Activated naive CD4-positive, alpha-beta T cell treated with anti-CD3 and anti-CD28 coated beads for 36 hours (primary cell): ENCODE data around the gene WNT2B. TPM values are rescaled to one million over a fixed set of nuclear protein-coding genes. Genes with fewer than 3 reads are reported as not detected.

ENCODE experiments used
- CTCF ChIA-PET: fragments of 350-600 bp; sonication (Branson Sonifier 250); formaldehyde crosslinking; loops from one replicate; lab custom pipeline; 2021; ENCODE audit warnings: antibody characterized with exemption; lab: Charles Lee
- DNase-seq: peaks from one replicate; pipeline ENCODE4 v3.0.0-alpha.2; 2020
- H3K27ac Mint-ChIP-seq: one replicate; pipeline ENCODE4 v1.8.0; 2021; ENCODE audit warnings: mild to moderate bottlenecking, mixed read lengths
- H3K27me3 Mint-ChIP-seq: one replicate; pipeline ENCODE4 v1.8.0; 2021; ENCODE audit warnings: low read depth, mixed read lengths
- H3K36me3 Mint-ChIP-seq: one replicate; pipeline ENCODE4 v1.8.0; 2021; ENCODE audit warnings: low read depth, mixed read lengths
- H3K4me1 Mint-ChIP-seq: one replicate; pipeline ENCODE4 v1.8.0; 2021; ENCODE audit warnings: low read depth, mixed read lengths
- H3K4me3 Mint-ChIP-seq: one replicate; pipeline ENCODE4 v1.8.0; 2021; ENCODE audit warnings: mild to moderate bottlenecking, moderate library complexity, mixed read lengths
- H3K9me3 Mint-ChIP-seq: one replicate; pipeline ENCODE4 v1.8.0; 2021; ENCODE audit warnings: mixed read lengths
- intact Hi-C: fragments of 100-400 bp; cut with micrococcal nuclease; formaldehyde crosslinking; loops from one replicate; pipeline ENCODE4 v1.15.1; 2023
- total RNA-seq, 2 experiments: library from RNA; stranded (reverse); gene quantifications; one replicate each; pipeline ENCODE4 v1.2.3, GENCODE V29; 2021

WNT2B gene
- total RNA-seq, 2 experiments from 2014 or later = 0.12 TPM; not detected in 1

DNA sequence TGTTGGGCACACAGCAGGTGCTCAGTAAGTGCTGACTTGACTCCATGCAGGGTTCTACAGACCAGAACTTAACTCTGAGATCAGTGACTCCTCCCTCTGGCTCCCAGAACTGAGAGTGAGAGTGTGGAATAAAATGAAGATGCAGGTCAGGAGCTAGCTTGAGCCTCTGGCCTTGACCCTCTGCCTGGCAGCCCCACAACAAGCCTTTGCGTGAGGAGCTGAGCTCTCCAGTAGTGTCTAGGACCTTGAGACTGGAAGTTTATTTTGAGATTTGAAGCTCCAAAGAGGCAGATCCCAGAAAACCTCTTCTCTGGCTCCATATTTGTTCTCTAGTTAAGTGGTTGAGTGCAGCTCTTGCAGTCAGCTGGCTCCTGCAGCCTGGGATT is 3.4 kb upstream of the WNT2B start:
- Mint-ChIP-seq H3K27ac (no peak overlapping the region), H3K4me1 (peaks cover 3% of the 10 kb centered on the region), H3K9me3 (no peaks in the 10 kb centered on the region), H3K4me3 (no peak overlapping the region), H3K27me3 (peaks cover 48% of the 10 kb centered on the region), H3K36me3 (no peaks in the 10 kb centered on the region)
- DNase-seq = no peak
- intact Hi-C loops = loop anchor here (5.0 to 10.0 kb wide), 2 partner anchors 169 to 297 kb away; partner anchors contain the start of gene MOV10
- CTCF ChIA-PET = interaction anchor here (0.6 kb wide), 1 partner anchor 168 kb away, joined by 3 read pairs; no protein-coding TSS in a partner anchor

DNA sequence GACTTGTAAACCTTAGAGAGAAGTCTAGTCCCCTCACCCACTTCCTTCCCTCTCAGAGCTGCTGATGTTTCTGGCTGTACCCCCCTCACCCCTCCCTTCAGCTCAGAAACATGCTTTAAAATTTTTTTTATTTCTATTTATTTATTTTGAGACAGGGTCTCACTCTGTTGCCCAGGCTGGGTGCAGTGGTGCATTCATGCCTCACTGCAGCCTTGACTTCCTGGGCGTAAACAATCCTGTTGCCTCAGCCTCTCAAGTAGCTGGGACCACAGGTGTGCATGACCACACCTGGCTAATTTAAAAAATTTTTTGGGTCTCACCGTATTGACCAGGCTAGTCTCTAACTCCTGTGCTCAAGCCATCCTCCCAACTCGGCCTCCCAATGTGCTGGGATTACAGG is 2.9 kb upstream of the WNT2B start:
- H3K9me3 Mint-ChIP-seq = no peaks in the 10 kb centered on the region
- H3K27ac Mint-ChIP-seq = no peak overlapping the region
- peaks cover 3% of the 10 kb centered on the region for H3K4me1 Mint-ChIP-seq
- intact Hi-C loops = loop anchor here (5.0 to 10.0 kb wide), 2 partner anchors 169 to 296 kb away; partner anchors contain the start of gene MOV10
- peaks cover 48% of the 10 kb centered on the region for H3K27me3 Mint-ChIP-seq
- H3K36me3 Mint-ChIP-seq = no peaks in the 10 kb centered on the region
- no peak overlapping the region for H3K4me3 Mint-ChIP-seq
- no peak for DNase-seq
- CTCF ChIA-PET = interaction anchor here (0.6 kb wide), 1 partner anchor 168 kb away, joined by 3 read pairs; no protein-coding TSS in a partner anchor

DNA sequence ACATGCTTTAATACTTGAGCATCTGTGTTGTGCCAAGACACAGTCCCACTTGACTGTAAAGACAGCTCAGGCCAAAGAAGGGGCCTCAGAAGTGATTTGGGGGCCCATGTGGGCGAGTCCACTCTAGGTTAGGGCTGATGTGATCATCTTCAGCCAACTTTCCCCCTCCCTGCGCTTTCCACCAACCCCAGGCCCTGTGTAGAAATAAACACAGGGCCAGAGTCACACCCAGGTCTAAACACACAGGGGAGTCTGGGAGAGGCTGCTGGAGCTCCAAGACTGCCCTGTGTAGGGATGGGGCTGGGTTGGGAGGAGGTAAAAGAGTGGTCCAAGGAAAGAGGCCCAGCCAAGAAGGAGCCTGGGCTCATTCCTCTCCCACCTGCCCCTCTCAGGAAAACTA is 2.5 kb upstream of the WNT2B start:
- CTCF ChIA-PET = no interaction called here
- Mint-ChIP-seq H3K9me3 (no peaks in the 10 kb centered on the region), H3K27me3 (peaks cover 44% of the 10 kb centered on the region), H3K4me1 (peaks cover 3% of the 10 kb centered on the region), H3K4me3 (no peak overlapping the region), H3K36me3 (no peaks in the 10 kb centered on the region), H3K27ac (no peak overlapping the region)
- DNase-seq = no peak
- intact Hi-C loops = loop anchor here (5.0 to 10.0 kb wide), 2 partner anchors 168 to 296 kb away; partner anchors contain the start of gene MOV10

DNA sequence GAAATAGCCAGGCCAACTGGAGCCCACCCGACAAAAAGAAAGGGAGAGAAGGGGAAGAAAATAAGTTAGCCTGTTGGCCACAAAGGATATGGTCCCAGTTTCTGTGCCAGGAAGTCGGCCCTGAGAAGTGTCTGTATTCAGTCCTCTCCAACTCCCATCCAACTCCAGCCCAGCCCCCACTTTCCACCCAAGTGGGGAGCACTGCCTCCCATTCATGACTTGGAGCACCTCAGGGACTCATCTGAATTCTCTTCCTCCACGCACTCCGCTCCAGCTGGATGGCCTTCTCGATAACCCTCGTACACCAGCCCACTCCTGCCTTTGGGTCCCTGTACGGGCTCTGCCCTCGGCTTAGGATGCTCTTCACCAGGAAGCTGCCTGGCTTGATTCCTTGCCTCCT is 2.0 kb upstream of the WNT2B start:
- intact Hi-C loops = loop anchor here (5.0 to 10.0 kb wide), 2 partner anchors 168 to 296 kb away; partner anchors contain the start of gene MOV10
- DNase-seq = no peak
- Mint-ChIP-seq H3K36me3 (no peaks in the 10 kb centered on the region), H3K27me3 (peaks cover 39% of the 10 kb centered on the region), H3K4me3 (no peak overlapping the region), H3K27ac (no peak overlapping the region), H3K9me3 (no peaks in the 10 kb centered on the region), H3K4me1 (peaks cover under 1% of the 10 kb centered on the region)
- CTCF ChIA-PET = no interaction called here

DNA sequence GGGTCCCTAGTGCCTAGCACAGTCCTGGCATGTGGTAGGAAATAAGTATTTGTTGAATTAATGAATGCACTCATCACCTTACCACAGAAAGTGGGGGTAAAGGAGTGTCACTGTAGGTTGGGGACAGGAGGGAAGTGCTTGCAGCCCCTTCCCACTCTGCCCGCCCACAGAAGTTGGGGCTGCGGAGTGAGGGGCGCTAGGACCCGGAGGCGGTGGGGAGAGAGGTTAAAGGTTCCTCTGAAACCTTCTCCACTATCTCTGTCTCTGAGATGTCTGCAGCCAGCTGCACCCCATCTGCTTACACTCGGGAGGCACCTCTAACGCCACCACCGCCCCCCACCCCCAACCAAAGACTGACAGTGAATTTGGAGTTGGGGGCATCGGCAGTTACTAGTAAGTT is 1.4 kb upstream of the WNT2B start:
- DNase-seq = no peak
- no peaks in the 10 kb centered on the region for H3K9me3 Mint-ChIP-seq
- CTCF ChIA-PET = interaction anchor here (1.2 to 1.4 kb wide), 2 partner anchors 116 to 201 kb away, joined by 4 to 5 read pairs; no protein-coding TSS in a partner anchor
- no peaks in the 10 kb centered on the region for H3K4me1 Mint-ChIP-seq
- H3K27ac Mint-ChIP-seq = no peak overlapping the region
- intact Hi-C loops = loop anchor here (5.0 to 10.0 kb wide), 2 partner anchors 167 to 295 kb away; partner anchors contain the start of gene MOV10
- H3K27me3 Mint-ChIP-seq = peaks cover 36% of the 10 kb centered on the region
- H3K36me3 Mint-ChIP-seq = no peaks in the 10 kb centered on the region
- H3K4me3 Mint-ChIP-seq = peak overlapping the region; percentile 73

GRCh38 chr1:112507921-112508277 is 866 bp upstream of the WNT2B start:
- peak; percentile 44 for DNase-seq
- CTCF ChIA-PET = interaction anchor here (1.2 to 1.4 kb wide), 2 partner anchors 117 to 200 kb away, joined by 4 to 5 read pairs; no protein-coding TSS in a partner anchor
- H3K9me3 Mint-ChIP-seq = no peaks in the 10 kb centered on the region
- H3K27ac Mint-ChIP-seq = no peak overlapping the region
- peaks cover 31% of the 10 kb centered on the region for H3K27me3 Mint-ChIP-seq
- H3K4me3 Mint-ChIP-seq = peak overlapping the region; percentile 73
- intact Hi-C loops = loop anchor here (2.0 to 10.0 kb wide), 5 partner anchors 111 to 294 kb away; partner anchors contain the start of genes CAPZA1, MOV10 and ST7L
- H3K36me3 Mint-ChIP-seq = no peaks in the 10 kb centered on the region
- no peaks in the 10 kb centered on the region for H3K4me1 Mint-ChIP-seq

DNA sequence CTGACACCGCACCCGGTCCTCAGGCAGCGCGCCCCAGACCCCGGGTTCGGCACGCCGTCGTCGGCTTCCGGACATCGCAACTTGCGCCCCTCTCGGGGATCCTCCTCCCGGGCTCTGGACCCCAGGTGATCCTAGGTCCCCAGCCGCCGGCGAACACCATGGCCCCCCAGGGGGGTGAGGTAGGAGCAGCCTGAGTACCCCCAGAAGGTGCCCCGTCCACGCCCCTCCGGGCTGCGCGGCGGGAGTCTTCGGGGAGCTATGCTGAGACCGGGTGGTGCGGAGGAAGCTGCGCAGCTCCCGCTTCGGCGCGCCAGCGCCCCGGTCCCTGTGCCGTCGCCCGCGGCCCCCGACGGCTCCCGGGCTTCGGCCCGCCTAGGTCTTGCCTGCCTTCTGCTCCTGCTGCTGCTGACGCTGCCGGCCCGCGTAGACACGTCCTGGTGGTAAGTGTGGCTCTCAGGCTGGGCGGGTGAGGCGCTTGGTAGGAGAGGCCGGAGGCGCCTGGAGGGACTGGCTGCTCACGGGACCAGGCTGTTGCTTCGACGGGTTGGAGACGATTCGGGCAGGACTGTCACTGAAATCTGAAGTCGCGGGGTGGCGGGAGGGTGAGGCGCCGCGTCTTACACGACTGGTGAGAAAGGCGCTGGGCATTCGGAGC is 367 bp downstream of the WNT2B start:
- intact Hi-C loops = loop anchor here (2.0 to 10.0 kb wide), 5 partner anchors 110 to 293 kb away; partner anchors contain the start of genes CAPZA1, MOV10 and ST7L
- Mint-ChIP-seq H3K27ac (no peak overlapping the region), H3K36me3 (no peaks in the 10 kb centered on the region), H3K4me3 (peak overlapping the region; percentile 50), H3K9me3 (no peaks in the 10 kb centered on the region), H3K27me3 (peaks cover 21% of the 10 kb centered on the region), H3K4me1 (no peaks in the 10 kb centered on the region)
- CTCF ChIA-PET = no interaction called here
- peak; percentile 11 for DNase-seq

DNA sequence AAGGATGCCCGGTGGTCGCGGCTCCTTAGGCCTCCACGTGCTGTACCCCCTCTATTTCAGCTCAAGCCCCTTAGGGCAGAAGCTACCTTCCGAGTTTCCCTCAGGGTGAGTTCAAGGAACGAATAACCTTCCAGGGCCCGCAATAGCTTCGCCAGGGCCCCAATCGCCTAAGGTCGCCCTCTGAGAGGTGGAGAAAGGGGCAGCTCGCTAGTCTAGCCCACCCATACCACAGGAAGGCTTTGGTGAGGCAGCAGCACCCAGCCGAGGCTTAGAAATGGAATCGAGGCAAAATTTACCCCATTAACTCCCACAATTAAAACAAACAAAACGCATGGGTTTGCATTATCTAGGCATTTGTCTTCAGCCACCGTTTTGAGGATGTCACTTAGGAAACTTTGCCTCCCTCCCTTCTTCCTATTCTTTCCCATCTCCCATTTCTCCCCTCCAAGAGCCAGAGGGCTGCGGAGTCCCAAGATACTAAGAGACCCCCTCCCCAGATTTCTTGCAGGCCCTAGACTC is 954 bp downstream of the WNT2B start:
- CTCF ChIA-PET = interaction anchor here (0.6 kb wide), 2 partner anchors 116 to 205 kb away, joined by 5 to 6 read pairs; no protein-coding TSS in a partner anchor
- no peaks in the 10 kb centered on the region for H3K9me3 Mint-ChIP-seq
- DNase-seq = no peak
- no peaks in the 10 kb centered on the region for H3K4me1 Mint-ChIP-seq
- peaks cover 15% of the 10 kb centered on the region for H3K27me3 Mint-ChIP-seq
- no peaks in the 10 kb centered on the region for H3K36me3 Mint-ChIP-seq
- H3K27ac Mint-ChIP-seq = no peak overlapping the region
- peak overlapping the region; percentile 50 for H3K4me3 Mint-ChIP-seq
- intact Hi-C loops = loop anchor here (2.0 to 10.0 kb wide), 5 partner anchors 109 to 293 kb away; partner anchors contain the start of genes CAPZA1, MOV10 and ST7L

DNA sequence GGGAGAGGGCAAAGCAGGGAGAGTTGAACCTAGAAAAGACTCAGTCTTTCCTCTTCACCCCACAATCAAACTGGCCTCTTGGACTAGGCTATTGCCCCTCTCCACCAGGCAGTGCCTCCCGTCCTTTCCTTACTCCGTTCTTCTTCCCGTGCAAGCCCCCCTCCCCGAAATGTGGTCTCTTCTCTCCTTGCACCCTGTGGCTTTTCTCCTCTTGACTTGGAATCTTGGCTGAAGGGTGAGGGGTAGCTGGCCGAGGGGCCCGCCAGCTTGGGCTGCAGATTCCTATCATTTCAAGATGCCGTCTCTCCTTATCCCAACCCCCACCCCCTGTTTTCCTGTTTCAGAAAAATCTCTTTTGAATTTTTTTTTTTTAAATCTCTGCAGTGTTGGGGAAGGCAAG is 1.6 kb downstream of the WNT2B start:
- Mint-ChIP-seq H3K4me3 (peak overlapping the region; percentile 28), H3K4me1 (no peaks in the 10 kb centered on the region), H3K27ac (no peak overlapping the region), H3K9me3 (no peaks in the 10 kb centered on the region), H3K27me3 (peaks cover 14% of the 10 kb centered on the region), H3K36me3 (no peaks in the 10 kb centered on the region)
- intact Hi-C loops = no loop called here
- no peak for DNase-seq
- CTCF ChIA-PET = interaction anchor here (0.6 to 1.7 kb wide), 5 partner anchors 9 to 204 kb away, joined by 3 to 6 read pairs (median 4); no protein-coding TSS in a partner anchor

DNA sequence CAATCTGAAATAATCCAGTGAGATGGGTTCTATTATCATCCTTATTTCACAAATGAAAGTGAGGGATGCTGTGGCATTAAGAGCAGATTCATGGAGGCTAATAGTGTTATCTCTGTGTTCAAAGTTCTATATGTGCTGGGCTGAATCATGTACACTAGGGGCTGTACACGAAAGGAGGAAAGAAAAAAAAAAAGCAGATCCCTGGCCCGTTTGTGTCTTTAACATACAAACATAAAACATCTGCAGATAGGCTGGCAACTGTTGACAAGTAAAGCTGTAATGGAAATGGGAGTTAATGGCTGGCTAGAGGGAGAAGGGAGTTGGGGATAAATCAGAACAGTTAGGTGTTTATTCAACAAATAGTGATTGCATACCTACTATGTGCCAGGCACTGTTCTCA is 3.1 kb downstream of the WNT2B start:
- Mint-ChIP-seq H3K4me3 (no peak overlapping the region), H3K36me3 (no peaks in the 10 kb centered on the region), H3K27ac (no peak overlapping the region), H3K27me3 (peaks cover 12% of the 10 kb centered on the region), H3K9me3 (no peaks in the 10 kb centered on the region), H3K4me1 (no peaks in the 10 kb centered on the region)
- intact Hi-C loops = no loop called here
- CTCF ChIA-PET = interaction anchor here (0.6 to 1.7 kb wide), 2 partner anchors 121 to 139 kb away, joined by 3 to 4 read pairs; no protein-coding TSS in a partner anchor
- DNase-seq = no peak

DNA sequence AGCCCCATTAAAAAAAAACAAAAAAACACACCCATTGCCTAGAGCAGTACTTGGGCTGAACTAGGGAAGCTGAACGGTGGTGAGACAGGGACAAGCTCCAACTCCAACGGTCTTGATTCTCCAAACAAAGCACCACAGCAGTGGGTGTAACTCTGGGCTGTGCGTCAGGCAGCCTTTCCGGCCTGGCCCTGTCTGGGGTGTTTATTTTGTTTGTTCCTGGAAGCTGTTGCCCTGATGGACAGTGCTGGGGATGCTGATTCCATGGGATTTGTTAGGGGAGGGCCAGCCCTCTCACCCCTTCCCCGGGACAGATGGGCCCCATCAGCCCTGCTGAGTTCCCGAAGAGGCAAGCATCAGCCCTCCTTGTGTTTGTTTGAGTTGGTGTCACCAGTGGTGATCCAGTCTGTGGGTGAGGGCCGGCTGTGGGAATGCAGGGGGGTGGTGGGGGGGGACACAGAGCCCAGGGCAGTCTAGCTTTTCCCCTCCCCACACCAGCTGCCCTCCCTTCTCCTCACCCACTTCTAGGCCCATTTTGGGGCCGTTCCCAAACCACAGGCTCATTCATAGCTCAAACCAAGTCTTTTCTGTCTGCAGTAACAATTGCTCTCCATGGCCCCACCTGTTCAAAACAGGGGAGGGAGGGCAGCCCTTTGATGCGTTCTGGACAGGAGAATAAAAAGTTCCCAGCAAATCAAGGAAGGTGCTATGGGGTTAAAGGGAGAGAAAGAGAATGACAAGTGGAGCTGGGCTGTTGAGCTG is 4.5 kb downstream of the WNT2B start:
- no peaks in the 10 kb centered on the region for H3K4me1 Mint-ChIP-seq
- intact Hi-C loops = no loop called here
- DNase-seq = no peak
- H3K9me3 Mint-ChIP-seq = no peaks in the 10 kb centered on the region
- H3K27me3 Mint-ChIP-seq = peaks cover 8% of the 10 kb centered on the region
- H3K27ac Mint-ChIP-seq = no peak overlapping the region
- CTCF ChIA-PET = interaction anchor here (1.4 kb wide), 1 partner anchor 121 kb away, joined by 3 read pairs; no protein-coding TSS in a partner anchor
- no peaks in the 10 kb centered on the region for H3K36me3 Mint-ChIP-seq
- no peak overlapping the region for H3K4me3 Mint-ChIP-seq

DNA sequence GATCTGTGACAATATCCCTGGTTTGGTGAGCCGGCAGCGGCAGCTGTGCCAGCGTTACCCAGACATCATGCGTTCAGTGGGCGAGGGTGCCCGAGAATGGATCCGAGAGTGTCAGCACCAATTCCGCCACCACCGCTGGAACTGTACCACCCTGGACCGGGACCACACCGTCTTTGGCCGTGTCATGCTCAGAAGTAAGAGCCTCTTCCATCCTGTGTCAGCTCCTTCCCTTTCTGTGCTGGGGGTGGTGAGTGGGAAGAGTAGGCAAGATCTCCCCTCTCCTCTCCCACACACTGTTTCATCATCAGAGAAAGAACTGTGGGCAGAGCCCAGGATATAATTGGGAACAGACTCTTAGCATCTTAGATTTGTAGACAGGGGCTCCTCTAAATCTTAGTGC is 6.1 kb downstream of the WNT2B start:
- no peak for DNase-seq
- CTCF ChIA-PET = no interaction called here
- peaks cover 2% of the 10 kb centered on the region for H3K27me3 Mint-ChIP-seq
- H3K4me1 Mint-ChIP-seq = no peaks in the 10 kb centered on the region
- no peaks in the 10 kb centered on the region for H3K36me3 Mint-ChIP-seq
- H3K27ac Mint-ChIP-seq = no peak overlapping the region
- H3K9me3 Mint-ChIP-seq = no peaks in the 10 kb centered on the region
- intact Hi-C loops = no loop called here
- no peak overlapping the region for H3K4me3 Mint-ChIP-seq
